ENCODE data around the gene MDFIC. TPM values are rescaled to one million over a fixed set of nuclear protein-coding genes. Genes with fewer than 3 reads are reported as not detected.

Gene MDFIC
- total RNA-seq, 1 donor from 2014 or later, result 10.1 TPM

GRCh38 chr7:114979803-114980507, 58.1 kb downstream of the MDFIC start:
- Mint-ChIP-seq H3K4me3 (no peak overlapping the region), H3K36me3 (ENCODE audit: low read depth) (peaks cover 2% of the 10 kb centered on the region), H3K27ac (ENCODE audit: unreplicated experiment) (no peak overlapping the region), H3K4me1 (peaks cover 4% of the 10 kb centered on the region), H3K27me3 (ENCODE audit: low read depth) (no peaks in the 10 kb centered on the region), H3K9me3 (no peaks in the 10 kb centered on the region)
- TF ChIP-seq CTCF (conservative IDR thresholded peaks at IDR 0.05), result no peak
- DNase-seq (ENCODE audit: low read depth, low spot score), result no peak

GRCh38 chr7:114981323-114981722, 59.4 kb downstream of the MDFIC start:
- peaks cover 2% of the 10 kb centered on the region for H3K36me3 Mint-ChIP-seq (ENCODE audit: low read depth)
- no peak for DNase-seq (ENCODE audit: low read depth, low spot score)
- H3K27me3 Mint-ChIP-seq (ENCODE audit: low read depth), result no peaks in the 10 kb centered on the region
- no peaks in the 10 kb centered on the region for H3K4me1 Mint-ChIP-seq
- H3K27ac Mint-ChIP-seq (ENCODE audit: unreplicated experiment), result no peak overlapping the region
- H3K4me3 Mint-ChIP-seq, result no peak overlapping the region
- no peaks in the 10 kb centered on the region for H3K9me3 Mint-ChIP-seq
- TF ChIP-seq CTCF (conservative IDR thresholded peaks at IDR 0.05), result no peak

GRCh38 chr7:114985116-114985715, 63.3 kb downstream of the MDFIC start:
- Mint-ChIP-seq H3K27me3 (ENCODE audit: low read depth) (no peaks in the 10 kb centered on the region), H3K4me3 (no peak overlapping the region), H3K9me3 (no peaks in the 10 kb centered on the region), H3K4me1 (no peaks in the 10 kb centered on the region), H3K36me3 (ENCODE audit: low read depth) (peaks cover 8% of the 10 kb centered on the region), H3K27ac (ENCODE audit: unreplicated experiment) (no peak overlapping the region)
- TF ChIP-seq CTCF (conservative IDR thresholded peaks at IDR 0.05), result no peak
- DNase-seq (ENCODE audit: low read depth, low spot score), result no peak

DNA sequence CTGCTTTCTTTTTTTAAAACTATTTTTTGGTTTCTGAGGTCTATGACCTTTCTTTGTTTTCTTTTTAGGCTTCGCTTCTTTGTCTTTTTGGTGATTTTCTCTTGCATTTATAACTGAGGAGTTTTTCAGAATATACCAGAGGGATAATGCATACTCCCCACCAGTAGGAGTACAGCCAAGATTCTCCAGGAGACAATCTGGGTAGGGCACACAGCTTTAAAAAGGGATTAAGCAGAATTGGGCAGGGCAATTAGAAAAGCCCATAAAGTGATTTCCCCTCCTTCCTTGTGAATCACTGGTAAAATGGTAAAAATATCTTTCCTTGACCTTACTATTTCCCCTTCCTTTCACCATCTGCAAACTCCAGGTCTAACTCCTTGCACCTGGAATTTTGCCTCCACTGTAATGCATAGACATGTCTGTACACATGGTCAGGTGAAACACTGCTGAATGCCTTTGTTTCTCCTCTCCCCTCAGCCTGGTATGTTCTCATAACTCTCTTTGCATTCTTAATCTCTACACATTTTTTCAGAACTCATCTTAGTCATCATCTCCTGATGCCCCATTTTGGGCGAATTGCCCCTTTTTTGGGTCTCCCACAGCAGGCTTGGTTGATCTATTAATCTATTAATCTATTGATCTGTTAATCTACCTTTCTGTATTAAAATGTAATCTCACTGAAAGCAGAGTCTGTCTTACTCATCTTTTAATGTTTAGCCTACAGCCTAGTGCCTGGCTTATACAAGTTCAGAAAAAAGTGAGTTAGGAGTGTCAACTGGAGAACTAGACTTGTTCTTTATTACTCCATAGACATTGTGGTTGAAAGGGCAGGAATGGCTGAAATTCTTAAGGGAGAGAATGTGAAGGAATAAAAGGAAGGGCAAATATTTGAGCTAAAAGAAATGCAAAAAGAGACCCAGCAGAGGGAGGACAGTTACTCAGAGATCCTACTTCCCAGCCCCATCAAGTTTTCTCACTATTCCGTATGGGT, 64.6 kb downstream of the MDFIC start:
- no peaks in the 10 kb centered on the region for H3K27me3 Mint-ChIP-seq (ENCODE audit: low read depth)
- TF ChIP-seq CTCF (conservative IDR thresholded peaks at IDR 0.05), result no peak
- no peak overlapping the region for H3K4me3 Mint-ChIP-seq
- H3K27ac Mint-ChIP-seq (ENCODE audit: unreplicated experiment), result no peak overlapping the region
- DNase-seq (ENCODE audit: low read depth, low spot score), result no peak
- H3K36me3 Mint-ChIP-seq (ENCODE audit: low read depth), result peaks cover 8% of the 10 kb centered on the region
- H3K9me3 Mint-ChIP-seq, result no peaks in the 10 kb centered on the region
- no peaks in the 10 kb centered on the region for H3K4me1 Mint-ChIP-seq

DNA sequence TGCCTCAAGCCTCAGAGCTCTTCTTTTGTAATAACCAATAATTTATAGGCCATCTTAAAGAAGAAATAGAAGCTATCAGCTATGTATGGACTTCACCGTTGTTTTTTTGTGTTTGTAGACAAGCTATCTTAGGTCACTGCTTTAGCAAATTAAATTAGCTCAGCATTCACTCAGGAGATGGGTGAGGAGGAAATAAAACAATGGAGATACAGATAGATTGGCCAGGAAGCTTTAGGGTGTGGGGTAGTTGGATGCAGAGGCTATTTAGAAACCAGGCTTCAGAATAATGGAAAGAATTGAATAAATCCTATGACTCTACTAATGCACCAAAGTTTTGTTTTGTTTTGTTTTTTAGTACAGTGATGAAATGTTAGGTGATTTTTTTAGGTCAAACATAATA, 66.1 kb downstream of the MDFIC start:
- Mint-ChIP-seq H3K36me3 (ENCODE audit: low read depth) (peaks cover 10% of the 10 kb centered on the region), H3K9me3 (no peaks in the 10 kb centered on the region), H3K27ac (ENCODE audit: unreplicated experiment) (no peak overlapping the region), H3K27me3 (ENCODE audit: low read depth) (no peaks in the 10 kb centered on the region), H3K4me3 (no peak overlapping the region), H3K4me1 (no peaks in the 10 kb centered on the region)
- TF ChIP-seq CTCF (conservative IDR thresholded peaks at IDR 0.05), result no peak
- no peak for DNase-seq (ENCODE audit: low read depth, low spot score)
